HG03066 (cell line): ENCODE results near the gene JSRP1.

ENCODE experiments used
- ATAC-seq: cut with Tn5 transposase; IDR thresholded peaks from one replicate; pipeline ENCODE4 v1.9.1; 2021; ENCODE audit warnings: low read depth; ENCODE audit not compliant: unreplicated experiment

Gene JSRP1

GRCh38 chr19:2255982-2256685, at the start of gene JSRP1:
JSRP1 (minus strand) TSS chr19:2256417; CDS start chr19:2255314, 1,103 bp downstream.
- ATAC-seq = no peak

GRCh38 chr19:2305452-2306280, 49.4 kb upstream of the JSRP1 start:
- no peak for ATAC-seq

- no peak for ATAC-seq
These were observed 47.1 kb upstream of the JSRP1 start for GRCh38 chr19:2303211-2303798.

- ATAC-seq = no peak
These were observed 46.3 kb upstream of the JSRP1 start for GRCh38 chr19:2302319-2303210.

- ATAC-seq = no peak
These were observed 44.3 kb upstream of the JSRP1 start for GRCh38 chr19:2300533-2300932.

- ATAC-seq = no peak
These were observed 39.9 kb upstream of the JSRP1 start for GRCh38 chr19:2296141-2296540.

- no peak for ATAC-seq
These were observed 38.6 kb upstream of the JSRP1 start for GRCh38 chr19:2294687-2295335.

GRCh38 chr19:2291185-2291751, 35.1 kb upstream of the JSRP1 start:
- ATAC-seq = no peak

- ATAC-seq = no peak
These were observed 34.4 kb upstream of the JSRP1 start for GRCh38 chr19:2290441-2291184.

GRCh38 chr19:2289714-2290435, 33.7 kb upstream of the JSRP1 start:
- ATAC-seq = no peak

- no peak for ATAC-seq
These were observed 32.8 kb upstream of the JSRP1 start for GRCh38 chr19:2288818-2289713.

GRCh38 chr19:2288338-2288817, 32.2 kb upstream of the JSRP1 start:
- no peak for ATAC-seq

- ATAC-seq = no peak
These were observed 31.5 kb upstream of the JSRP1 start for GRCh38 chr19:2287585-2288337.

GRCh38 chr19:2286402-2287140, 30.4 kb upstream of the JSRP1 start:
- ATAC-seq = no peak

- ATAC-seq = no peak
These were observed 27.8 kb upstream of the JSRP1 start for GRCh38 chr19:2283835-2284507.
